HFFc6 (cell line): Measurements from ENCODE around the gene ARHGEF40. TPM values are rescaled to one million over a fixed set of nuclear protein-coding genes. Genes with fewer than 3 reads are reported as not detected.

Experiments used
- DNase-seq: peaks from one replicate; pipeline ENCODE4 v3.0.0-alpha.2; 2018
- H3K27ac Mint-ChIP-seq: 2 replicates; pipeline ENCODE4 v1.8.0; 2020; ENCODE audit warnings: mild to moderate bottlenecking, mixed read lengths
- H3K27me3 Mint-ChIP-seq: 2 replicates; pipeline ENCODE4 v1.8.0; 2021; ENCODE audit warnings: mild to moderate bottlenecking, moderate library complexity, mixed read lengths; ENCODE audit not compliant: insufficient read depth
- H3K36me3 Mint-ChIP-seq: 2 replicates; pipeline ENCODE4 v1.8.0; 2021; ENCODE audit warnings: low read depth, mixed read lengths
- H3K4me1 Mint-ChIP-seq: 2 replicates; pipeline ENCODE4 v1.8.0; 2020; ENCODE audit warnings: low read depth, mixed read lengths
- H3K4me3 Mint-ChIP-seq: 2 replicates; pipeline ENCODE4 v1.8.0; 2020; ENCODE audit warnings: mild to moderate bottlenecking, moderate library complexity, mixed read lengths
- H3K9me3 Mint-ChIP-seq: 2 replicates; pipeline ENCODE4 v1.8.0; 2020; ENCODE audit warnings: mild to moderate bottlenecking, mixed read lengths
- total RNA-seq, 6 experiments: library from RNA; stranded (reverse); fragmentation: NEBNext Ultra II Directional; extraction: Animal tissue kit (Norgen Biotek cat#: 25700); gene quantifications; 2 replicates in 1 of 6; 3 replicates in 5 of 6; pipeline ENCODE4 v1.2.3, GENCODE V29; 2021
- TF ChIP-seq, protein P1 (sequence below): fragments of 200-600 bp; sonication (generic); IDR thresholded peaks from 2 replicates; pipeline ENCODE4 v1.5.0; 2021; ENCODE audit warnings: antibody characterized with exemption, mild to moderate bottlenecking

The ARHGEF40 gene
- total RNA-seq, 6 experiments from 2014 or later, result 30.4 to 43.0 (median 40.8) TPM

DNA sequence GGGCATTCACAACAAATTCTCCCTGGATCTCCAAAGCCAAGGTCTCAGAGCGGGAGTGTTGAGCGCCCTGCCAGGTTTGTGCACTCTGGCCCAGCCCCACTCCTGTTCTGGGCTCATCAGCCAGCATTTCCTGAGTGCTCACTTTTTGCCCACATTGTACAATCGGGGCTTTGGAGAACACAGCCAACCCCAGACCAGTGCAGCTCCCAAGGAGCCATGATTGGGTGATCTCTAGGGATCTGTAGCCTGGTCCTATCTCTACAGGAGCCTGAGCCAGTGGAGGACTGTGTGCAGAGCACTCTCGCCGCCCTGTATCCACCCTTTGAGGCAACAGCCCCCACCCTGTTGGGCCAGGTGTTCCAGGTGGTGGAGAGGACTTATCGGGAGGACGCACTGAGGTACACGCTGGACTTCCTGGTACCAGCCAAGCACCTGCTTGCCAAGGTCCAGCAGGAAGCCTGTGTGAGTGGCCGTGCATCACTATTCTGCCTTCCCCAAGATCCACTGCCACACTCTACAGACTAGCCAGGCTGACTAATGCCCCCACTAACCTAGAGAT, 2.8 kb downstream of the ARHGEF40 start:
- H3K4me3 Mint-ChIP-seq, result peak overlapping the region; percentile 95
- H3K27me3 Mint-ChIP-seq, result peaks cover 6% of the 10 kb centered on the region
- H3K4me1 Mint-ChIP-seq, result peaks cover 38% of the 10 kb centered on the region
- H3K9me3 Mint-ChIP-seq, result no peaks in the 10 kb centered on the region
- TF ChIP-seq, protein P1, sequence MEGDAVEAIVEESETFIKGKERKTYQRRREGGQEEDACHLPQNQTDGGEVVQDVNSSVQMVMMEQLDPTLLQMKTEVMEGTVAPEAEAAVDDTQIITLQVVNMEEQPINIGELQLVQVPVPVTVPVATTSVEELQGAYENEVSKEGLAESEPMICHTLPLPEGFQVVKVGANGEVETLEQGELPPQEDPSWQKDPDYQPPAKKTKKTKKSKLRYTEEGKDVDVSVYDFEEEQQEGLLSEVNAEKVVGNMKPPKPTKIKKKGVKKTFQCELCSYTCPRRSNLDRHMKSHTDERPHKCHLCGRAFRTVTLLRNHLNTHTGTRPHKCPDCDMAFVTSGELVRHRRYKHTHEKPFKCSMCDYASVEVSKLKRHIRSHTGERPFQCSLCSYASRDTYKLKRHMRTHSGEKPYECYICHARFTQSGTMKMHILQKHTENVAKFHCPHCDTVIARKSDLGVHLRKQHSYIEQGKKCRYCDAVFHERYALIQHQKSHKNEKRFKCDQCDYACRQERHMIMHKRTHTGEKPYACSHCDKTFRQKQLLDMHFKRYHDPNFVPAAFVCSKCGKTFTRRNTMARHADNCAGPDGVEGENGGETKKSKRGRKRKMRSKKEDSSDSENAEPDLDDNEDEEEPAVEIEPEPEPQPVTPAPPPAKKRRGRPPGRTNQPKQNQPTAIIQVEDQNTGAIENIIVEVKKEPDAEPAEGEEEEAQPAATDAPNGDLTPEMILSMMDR, result no peak
- peak overlapping the region; percentile 97 for H3K27ac Mint-ChIP-seq
- no peak for DNase-seq
- peaks cover 14% of the 10 kb centered on the region for H3K36me3 Mint-ChIP-seq

DNA sequence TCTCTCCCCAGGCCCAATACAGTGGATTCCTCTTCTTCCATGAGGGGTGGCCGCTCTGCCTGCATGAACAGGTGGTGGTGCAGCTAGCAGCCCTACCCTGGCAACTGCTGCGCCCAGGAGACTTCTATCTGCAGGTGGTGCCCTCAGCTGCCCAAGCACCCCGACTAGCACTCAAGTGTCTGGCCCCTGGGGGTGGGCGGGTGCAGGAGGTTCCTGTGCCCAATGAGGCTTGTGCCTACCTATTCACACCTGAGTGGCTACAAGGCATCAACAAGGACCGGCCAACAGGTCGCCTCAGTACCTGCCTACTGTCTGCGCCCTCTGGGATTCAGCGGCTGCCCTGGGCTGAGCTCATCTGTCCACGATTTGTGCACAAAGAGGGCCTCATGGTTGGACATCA, 3.8 kb downstream of the ARHGEF40 start:
- DNase-seq, result no peak
- TF ChIP-seq, protein P1, result no peak
- Mint-ChIP-seq H3K4me3 (no peak overlapping the region), H3K27me3 (peaks cover 6% of the 10 kb centered on the region), H3K9me3 (no peaks in the 10 kb centered on the region), H3K27ac (peak overlapping the region; percentile 97; the same call in 1 of the 2 replicates), H3K36me3 (peaks cover 14% of the 10 kb centered on the region), H3K4me1 (peaks cover 31% of the 10 kb centered on the region)

DNA sequence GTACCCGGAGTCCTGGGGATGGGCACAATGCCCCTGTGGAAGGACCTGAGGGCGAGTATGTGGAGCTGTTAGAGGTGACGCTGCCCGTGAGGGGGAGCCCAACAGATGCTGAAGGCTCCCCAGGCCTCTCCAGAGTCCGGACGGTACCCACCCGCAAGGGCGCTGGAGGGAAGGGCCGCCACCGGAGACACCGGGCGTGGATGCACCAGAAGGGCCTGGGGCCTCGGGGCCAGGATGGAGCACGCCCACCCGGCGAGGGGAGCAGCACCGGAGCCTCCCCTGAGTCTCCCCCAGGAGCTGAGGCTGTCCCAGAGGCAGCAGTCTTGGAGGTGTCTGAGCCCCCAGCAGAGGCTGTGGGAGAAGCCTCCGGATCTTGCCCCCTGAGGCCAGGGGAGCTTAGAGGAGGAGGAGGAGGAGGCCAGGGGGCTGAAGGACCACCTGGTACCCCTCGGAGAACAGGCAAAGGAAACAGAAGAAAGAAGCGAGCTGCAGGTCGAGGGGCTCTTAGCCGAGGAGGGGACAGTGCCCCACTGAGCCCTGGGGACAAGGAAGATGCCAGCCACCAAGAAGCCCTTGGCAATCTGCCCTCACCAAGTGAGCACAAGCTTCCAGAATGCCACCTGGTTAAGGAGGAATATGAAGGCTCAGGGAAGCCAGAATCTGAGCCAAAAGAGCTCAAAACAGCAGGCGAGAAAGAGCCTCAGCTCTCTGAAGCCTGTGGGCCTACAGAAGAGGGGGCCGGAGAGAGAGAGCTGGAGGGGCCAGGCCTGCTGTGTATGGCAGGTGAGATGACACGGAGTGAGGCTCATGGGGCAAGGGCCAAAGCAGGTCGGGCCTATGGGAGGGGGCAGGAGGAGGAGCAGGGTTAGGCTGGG, 4.5 kb downstream of the ARHGEF40 start:
- Mint-ChIP-seq H3K9me3 (no peaks in the 10 kb centered on the region), H3K4me3 (no peak overlapping the region), H3K4me1 (peaks cover 24% of the 10 kb centered on the region), H3K27ac (no peak overlapping the region; the same call in 1 of the 2 replicates), H3K27me3 (peaks cover 6% of the 10 kb centered on the region), H3K36me3 (peaks cover 14% of the 10 kb centered on the region)
- TF ChIP-seq, protein P1, result no peak
- DNase-seq, result no peak

DNA sequence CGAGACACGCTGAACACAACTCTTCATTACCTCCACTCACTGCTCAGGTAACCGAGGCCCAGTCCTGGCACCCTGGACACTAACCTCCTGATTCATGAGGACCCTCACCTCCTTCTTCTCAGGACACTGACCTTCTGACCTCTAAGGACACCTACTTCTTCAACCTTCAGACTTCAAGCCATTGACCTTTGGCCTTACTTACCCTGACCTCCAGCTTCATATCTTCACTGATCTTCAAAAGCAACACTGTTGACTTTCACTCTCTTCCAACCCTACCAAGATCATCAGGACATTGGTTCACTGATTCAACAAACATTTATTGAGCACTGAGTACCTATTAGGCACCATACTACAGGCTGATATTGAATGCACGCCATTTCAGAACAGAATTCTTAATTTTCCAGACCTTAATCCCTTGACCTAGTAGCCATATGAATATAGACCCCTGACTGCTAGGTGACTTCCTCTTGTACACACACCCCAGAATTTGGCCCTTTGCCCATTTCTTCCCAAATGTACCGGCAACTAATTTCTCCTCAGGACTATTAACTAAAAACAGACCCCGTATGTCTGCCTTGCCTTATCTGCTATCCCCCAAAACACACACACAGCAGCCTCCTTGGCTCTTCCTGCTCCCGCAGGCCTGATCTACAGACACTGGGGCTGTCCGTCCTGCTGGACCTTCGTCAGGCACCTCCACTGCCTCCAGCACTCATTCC, 5.8 kb downstream of the ARHGEF40 start:
- H3K4me3 Mint-ChIP-seq, result no peak overlapping the region
- H3K27ac Mint-ChIP-seq, result peak overlapping the region; percentile 30; the same call in 1 of the 2 replicates
- no peaks in the 10 kb centered on the region for H3K9me3 Mint-ChIP-seq

DNA sequence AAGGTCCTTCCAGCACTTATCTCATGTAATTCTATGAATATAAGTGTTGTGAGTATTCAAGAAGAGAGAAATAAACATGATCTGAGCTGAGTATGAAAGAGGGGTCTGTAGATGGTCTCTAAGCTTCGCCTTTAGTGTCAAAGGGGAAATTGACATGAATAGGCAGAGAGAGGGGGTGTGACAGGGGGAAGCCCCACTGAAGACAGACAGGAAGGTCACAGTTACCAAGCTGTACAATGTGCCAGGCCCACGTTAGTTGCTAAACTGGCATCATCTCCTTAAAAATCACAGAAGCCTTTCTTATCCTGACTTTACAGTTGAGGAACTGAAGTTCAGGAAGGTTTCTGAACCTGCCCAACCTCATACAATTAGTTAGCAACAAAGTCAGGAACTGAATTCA, 7.6 kb downstream of the ARHGEF40 start:
- H3K4me3 Mint-ChIP-seq, result no peak overlapping the region
- H3K27ac Mint-ChIP-seq, result peak overlapping the region; percentile 37; the same call in 1 of the 2 replicates
- H3K9me3 Mint-ChIP-seq, result no peaks in the 10 kb centered on the region
- H3K27me3 Mint-ChIP-seq, result peaks cover 5% of the 10 kb centered on the region
- peaks cover 11% of the 10 kb centered on the region for H3K4me1 Mint-ChIP-seq
- TF ChIP-seq, protein P1, result no peak
- DNase-seq, result no peak
- H3K36me3 Mint-ChIP-seq, result peaks cover 14% of the 10 kb centered on the region

More for the DNA sequence above, 5.8 kb downstream of the ARHGEF40 start:
- no peak for DNase-seq
- Mint-ChIP-seq H3K36me3 (peaks cover 14% of the 10 kb centered on the region), H3K27me3 (peaks cover 8% of the 10 kb centered on the region), H3K4me1 (peaks cover 23% of the 10 kb centered on the region)
- TF ChIP-seq, protein P1, result no peak
